HG03159 (cell line): Measurements from ENCODE around the gene PLA2G6.
"Not testable (repeated sequence)": the region's sequence is repeated elsewhere in the genome, so short reads cannot be mapped to it uniquely, and the experiment has no call there.

Experiments
- ATAC-seq: cut with Tn5 transposase; IDR thresholded peaks from one replicate; pipeline ENCODE4 v1.9.1; 2021; ENCODE audit warnings: mild to moderate bottlenecking, moderate library complexity; ENCODE audit not compliant: unreplicated experiment

The PLA2G6 gene

DNA sequence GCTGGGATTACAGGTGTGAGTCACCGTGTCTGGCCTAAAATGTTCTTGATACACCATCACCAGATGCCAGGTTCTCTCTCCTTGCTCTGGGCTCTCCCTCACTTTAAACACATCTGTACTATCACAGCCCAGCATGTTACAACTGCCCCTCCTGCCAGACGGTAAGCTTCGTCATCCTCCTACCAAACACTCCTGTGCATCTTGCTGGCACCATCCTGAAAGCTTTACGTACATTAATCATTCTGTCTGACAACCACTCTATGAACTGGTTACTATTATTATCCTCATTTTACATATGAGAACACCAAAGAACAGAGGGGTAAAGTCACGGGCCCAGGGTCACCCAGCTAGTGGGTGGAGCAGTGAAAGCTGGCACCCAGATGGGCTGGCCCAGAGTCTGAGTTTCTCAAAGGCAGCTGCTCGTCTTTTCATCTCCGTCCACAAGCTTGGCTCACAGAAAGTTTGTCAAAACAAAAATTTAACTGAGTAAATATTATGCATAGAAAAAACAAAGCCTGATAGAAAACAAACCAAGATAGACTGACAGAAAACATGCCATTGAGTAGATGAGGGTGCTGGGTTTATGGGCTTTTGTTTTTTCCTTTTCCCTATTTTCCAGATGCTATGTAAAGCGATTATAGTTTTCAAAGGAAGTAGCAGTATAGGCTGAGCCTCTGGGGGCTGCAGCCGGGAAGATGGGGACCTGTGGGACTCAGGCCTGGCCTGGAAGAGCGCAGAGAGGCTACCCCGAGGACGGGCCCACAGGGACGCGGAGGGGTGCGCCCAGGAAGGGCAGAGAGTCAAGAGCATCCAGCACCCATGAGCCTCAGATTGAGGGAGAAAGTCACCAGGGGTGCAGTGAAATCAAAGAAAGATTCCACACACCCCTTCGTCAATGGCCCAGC lies 9.5 kb downstream of the PLA2G6 start:
- no peak for ATAC-seq

DNA sequence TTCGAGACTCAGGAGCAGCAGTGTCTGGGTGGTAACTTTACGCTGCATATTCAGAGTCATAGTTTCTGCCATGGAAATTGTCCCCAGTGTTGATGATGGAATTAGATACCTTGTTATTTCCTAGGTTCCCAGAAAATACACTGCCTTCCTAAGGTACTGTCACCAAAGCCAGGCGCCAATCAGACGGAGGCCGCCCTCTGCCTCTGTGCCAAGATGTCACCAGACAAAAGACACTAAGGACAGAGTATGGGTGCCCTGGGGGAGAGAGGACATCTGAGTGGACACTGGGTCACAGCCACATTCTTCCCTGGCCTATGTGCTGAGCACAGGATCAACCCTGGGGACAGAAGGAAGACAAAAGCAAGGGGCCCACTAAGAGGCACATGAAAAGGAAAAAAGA lies 11.2 kb downstream of the PLA2G6 start:
- no peak for ATAC-seq

DNA sequence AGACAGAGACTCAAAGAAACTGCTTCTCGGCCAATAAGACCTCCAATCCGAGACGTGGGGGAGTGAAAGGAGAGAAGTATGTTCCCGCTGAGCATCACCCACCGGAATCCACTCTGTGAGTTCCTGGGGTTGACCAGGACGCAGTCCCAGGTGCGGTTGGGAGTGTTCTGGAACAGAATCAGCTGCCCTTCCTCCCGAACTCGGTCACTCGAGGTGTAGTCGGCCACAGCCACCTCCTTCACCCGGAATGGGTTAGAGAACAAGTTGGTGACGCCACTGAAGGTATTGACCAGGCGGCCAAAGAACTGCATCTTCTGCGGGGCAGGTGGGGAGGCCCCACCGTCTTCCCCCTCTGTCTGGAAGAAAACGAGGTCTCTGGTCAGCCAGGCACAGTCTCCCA lies 12.5 kb downstream of the PLA2G6 start:
- no peak for ATAC-seq

DNA sequence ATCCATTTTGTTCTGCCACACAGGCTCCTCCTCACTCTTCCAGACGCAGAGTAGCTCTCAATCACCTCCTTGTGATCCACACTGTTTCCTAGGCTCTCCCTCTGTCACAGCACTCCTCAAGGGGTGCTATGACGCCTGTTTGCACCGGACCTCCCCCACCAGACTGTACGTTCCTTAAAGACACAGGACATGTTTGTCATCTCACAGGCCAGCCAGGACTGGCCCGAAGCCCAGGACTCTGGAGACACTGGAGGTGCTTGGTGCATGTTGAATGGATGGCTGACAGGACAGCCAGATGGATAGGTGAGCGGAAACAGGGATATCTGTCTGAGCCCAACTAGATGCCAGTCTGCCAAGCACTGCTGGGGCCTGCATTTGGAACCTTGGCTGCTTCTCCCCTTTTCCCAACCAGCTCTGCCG lies 13.6 kb downstream of the PLA2G6 start:
- ATAC-seq, result no peak

DNA sequence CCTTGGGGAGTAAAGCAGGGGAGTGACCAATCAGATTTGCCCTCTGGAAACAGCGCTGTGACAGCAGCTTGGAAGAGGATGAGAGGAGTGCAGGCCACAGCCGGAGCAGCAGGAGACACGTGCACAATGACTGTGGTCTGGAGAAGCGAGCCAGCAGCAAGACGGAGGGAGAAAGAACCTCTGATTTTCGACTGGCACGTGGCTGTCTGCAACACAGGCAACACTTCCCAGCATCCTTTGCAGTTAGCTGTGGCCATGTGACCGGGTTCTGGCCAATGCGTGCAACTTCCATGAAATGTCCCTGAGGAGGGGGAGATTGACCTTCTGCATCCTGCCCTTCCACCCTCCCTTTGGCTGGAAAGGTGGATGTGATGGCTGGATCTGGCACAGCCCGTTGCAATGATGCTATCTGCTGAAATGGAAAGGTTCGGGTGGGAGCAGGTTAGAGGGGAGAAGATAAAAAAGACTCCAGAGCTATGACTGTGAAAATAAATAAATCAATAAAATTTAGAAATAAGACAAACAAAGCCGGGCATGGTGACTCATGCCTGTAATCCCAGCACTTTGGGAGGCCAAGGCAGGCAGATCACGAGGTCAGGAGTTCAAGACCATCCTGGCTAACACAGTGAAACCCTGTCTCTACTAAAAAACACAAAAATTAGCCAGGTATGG lies 15.6 kb downstream of the PLA2G6 start:
- no peak for ATAC-seq

DNA sequence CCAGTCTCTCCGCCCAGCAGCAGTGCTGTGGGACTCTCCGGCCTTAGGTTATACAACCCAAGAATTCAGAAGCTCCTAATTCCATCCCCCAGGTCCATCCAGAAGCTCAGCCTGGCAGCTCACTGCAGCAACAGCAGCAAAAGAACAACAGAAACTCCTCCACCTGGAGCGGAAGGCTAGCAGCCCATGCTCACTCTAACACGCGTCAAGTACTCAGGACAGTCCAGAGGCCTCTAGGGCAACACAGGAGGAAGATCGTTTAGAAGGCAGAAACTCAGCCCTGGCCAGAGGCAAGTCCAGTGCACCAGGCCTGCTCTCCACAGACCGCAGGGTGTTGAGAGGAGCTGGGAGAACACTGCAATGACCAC lies 17.1 kb downstream of the PLA2G6 start:
- ATAC-seq, result no peak

DNA sequence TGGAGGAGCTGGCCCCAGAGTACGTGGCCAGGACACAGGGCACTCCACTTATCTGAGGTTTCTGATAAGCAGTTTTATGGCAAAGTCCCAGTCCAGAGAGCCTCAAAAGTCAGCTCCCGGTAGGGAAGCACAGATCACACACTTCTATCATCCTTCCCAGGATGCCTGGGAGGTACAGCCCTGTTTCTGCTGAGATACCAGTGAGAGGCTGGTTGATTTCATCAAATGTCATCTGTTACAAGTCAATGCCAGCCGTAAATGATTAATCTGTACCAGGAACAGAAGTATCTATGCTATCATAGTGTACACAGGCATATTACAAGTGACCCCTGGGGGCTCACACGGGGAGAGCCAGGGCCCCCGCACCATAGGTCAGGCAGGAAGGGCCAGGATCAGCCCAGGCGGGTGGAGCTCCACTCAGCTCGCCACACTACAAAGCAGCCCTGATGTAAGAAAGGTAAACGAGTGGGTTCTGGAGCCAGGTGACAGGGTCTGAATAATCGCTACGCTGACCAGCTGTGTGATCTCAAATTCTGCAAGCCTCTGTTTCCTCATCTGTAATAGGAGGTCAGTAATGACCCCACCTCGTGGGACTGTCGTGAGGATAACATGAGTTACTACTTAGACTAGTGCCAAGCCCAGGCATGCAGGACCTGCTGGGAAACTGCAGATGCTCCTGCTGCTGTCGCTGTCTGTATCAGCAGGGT lies 17.6 kb downstream of the PLA2G6 start:
- ATAC-seq, result no peak

DNA sequence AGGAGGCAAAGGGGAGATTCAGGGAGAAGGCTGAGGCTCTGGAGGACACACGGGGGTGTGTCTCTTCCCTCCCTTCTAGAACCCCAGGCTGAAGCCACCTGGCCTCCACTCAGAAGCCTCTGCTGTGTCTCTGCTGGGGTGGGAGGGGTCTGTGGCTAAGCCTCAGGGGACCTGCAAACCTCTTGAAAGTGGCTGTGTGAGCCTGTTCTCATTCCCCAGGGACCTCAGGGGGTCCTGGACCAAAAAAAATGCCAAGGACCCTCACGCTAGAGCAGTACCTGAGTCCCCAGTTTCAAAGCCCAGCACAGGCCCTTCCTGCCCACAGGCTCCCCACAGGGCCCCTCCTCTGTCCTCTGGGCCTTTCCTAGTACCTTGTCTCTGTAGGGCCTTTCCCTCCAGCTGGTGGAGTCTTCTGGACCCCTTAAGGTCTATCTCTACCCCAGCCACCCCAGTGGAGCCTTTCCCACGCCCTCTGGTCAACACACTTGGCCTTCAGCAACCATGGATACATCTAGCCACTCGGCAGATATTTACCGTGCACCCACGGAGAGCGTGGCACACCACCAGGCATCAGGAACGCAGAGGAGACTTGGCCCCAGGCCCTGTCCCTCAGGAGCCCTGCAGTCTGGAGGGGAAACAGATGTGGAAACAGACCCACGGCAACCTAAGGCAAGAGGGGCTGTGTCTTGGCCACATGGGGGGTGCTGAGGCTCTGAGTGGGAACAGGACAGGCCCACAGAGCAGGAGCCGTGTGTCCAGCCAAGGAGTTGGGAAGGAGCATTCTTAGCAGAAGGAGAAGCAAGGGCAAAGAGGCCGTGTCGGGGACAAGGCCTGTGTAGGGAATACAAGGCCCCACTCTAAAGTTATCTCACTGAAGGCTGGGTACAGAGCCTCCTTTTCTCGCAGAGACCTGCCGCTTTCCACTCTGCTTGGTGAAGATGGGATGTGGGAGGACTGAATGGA lies 18.5 kb downstream of the PLA2G6 start:
- no peak for ATAC-seq

DNA sequence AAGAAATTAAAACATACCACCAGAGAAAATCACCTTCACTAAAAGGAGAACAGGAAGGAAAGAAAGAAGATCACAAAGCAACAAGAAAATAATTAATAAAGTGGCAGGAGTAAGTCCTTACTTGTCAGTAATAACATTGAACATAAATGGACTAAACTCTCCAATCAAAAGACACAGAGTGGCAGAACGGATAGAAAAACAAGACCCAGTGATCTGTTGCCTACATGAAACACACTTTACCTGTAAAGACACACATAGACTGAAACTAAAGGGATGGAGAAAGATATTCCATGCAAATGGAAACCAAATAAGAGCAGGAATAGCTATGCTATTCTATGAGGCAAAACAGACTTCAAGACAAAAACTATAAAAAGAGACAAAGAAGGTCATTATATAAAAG lies 25.9 kb downstream of the PLA2G6 start:
- no peak for ATAC-seq

DNA sequence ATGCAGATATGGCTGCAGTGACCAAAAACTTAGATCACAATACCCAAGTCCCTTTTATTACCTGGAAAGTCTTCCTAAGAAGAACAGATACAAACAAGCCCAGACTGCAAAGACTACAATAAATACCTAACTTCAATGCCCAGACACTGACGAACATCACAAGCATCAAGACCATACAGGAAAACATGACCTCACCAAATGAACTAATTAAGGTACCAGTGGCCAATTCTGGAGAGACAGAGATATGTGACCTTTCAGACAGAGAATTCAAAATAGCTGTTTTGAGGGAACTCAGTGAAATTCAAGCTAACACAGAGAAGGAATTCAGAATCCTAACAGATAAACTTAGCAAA lies 27.1 kb downstream of the PLA2G6 start:
- ATAC-seq, result not testable (repeated sequence)

DNA sequence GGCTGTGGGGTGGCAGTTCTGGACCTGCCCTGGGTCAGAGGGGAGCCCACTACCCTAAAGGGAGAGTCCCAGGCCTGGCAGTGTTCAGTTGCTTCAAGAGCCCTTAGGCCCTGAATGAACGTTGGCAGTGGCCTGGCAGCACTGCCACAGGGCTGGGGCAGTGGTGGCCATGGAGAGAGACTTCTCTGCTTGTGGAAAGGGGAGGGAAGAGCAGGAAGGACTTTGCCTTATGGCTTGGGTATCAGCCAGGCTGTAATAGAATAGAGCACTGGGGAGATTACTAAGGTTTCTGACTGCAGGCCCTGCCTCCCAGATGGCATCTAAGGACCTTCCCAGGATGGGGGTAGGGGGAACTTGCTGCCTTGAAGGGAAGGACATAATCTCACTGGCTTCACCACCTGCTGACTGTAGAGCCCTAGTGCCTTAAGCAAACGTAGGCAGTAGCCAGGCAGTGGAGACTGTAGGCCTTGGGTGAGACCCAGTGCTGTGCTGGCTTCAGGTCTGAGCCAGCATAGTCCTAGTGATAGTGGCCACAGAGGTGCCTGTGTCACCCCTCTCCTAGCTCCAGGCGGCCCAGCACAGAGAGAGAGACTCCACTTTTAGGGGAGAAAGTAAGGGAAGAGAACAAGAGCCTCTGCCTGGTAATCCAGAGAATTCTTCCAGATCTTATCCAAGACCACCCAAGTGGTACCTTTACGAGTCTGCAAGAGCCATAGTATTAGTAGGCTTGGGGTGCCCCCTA lies 27.6 kb downstream of the PLA2G6 start:
- ATAC-seq, result no peak

DNA sequence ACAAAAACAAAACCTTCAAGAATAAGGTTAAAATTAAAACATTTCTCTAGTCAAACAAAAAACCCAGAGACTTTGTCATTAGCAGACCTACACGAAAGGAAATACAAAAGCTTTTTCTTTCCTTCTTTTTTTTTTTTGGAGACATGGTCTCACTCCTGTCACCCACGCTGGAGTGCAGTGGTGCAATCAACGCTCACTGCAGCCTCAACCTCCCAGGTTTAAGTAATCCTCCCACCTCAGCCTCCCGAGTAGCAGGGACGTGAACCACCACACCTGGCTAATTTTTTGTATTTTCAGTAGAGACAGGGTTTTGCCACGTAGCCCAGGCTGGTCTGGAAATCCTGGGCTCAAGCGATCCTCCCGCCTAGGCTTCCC lies 30.5 kb downstream of the PLA2G6 start:
- ATAC-seq, result no peak

DNA sequence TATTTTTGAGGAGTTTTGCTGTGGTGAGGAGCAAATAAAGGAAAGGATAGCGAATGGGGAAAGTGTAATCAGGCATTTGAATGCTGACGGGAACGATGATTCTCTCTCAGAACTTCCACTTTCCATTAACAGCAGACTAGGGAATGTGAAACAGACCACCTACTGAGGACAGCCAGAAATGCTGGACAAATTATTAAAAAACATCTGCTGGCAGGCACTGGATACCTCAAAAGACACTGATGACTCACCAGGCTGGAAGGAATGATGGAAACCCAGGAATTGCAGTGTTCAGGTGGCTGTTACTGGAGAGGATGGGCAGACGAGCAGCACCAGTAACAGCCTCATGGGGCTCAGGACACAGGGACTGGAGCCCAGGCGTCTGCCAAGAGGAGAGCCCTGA lies 33.4 kb downstream of the PLA2G6 start:
- no peak for ATAC-seq

DNA sequence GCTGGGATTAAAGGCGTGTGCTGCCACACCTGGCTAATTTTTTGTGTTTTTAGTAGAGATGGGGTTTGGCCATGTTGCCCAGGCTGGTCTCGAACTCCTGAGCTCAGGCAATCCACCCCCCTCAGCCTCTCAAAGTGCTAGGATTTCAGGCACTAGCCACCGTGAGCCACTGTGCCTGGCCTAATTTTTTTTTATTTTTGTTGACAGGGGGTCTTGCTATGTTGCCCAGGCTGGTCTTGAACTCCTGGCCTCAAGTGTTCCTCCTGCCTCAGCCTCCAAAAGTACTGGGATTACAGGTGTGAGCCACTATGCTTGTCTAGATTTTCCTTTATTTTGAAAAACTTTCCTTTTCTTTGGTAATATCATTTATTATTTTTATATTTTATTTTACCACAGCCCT lies 35.5 kb downstream of the PLA2G6 start:
- ATAC-seq, result not testable (repeated sequence)

DNA sequence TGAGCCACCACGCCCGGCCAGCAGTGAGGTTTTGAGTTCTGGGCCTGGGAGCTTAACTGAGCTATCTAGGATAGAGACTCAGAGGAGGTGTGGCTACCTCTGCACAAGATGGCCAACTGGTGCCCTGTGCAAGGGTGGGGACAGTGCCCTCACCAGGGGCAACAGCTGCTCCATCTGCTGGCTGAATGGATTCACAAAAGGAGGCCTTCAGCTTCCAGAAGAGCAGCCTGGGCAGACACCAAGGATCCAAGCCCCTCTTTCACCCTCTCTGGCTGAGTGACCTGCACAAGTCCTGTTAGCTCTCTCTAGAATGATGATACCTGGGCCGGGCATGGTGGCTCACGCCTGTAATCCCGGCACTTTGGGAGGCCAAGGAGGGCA lies 37.6 kb downstream of the PLA2G6 start:
- no peak for ATAC-seq

DNA sequence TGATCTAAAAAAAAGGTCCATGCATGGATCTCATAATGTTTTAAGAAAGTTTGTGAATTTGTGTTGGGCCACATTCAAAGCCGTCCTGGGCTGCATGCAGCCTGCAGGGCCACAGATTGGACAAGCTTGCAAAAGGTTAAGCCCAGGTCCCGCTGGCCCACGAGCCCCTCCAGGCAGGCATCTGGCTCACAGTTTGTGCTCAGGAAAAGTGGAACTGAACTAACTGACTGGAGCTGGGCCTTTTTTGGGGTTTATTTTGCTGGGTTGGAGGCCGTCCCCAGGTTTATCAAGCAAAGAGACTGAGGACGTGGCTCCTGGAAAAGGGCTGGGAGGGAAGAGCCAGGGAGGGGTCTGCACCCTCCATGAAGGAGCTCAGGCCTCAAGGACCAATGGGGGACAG lies 39.0 kb downstream of the PLA2G6 start:
- no peak for ATAC-seq

DNA sequence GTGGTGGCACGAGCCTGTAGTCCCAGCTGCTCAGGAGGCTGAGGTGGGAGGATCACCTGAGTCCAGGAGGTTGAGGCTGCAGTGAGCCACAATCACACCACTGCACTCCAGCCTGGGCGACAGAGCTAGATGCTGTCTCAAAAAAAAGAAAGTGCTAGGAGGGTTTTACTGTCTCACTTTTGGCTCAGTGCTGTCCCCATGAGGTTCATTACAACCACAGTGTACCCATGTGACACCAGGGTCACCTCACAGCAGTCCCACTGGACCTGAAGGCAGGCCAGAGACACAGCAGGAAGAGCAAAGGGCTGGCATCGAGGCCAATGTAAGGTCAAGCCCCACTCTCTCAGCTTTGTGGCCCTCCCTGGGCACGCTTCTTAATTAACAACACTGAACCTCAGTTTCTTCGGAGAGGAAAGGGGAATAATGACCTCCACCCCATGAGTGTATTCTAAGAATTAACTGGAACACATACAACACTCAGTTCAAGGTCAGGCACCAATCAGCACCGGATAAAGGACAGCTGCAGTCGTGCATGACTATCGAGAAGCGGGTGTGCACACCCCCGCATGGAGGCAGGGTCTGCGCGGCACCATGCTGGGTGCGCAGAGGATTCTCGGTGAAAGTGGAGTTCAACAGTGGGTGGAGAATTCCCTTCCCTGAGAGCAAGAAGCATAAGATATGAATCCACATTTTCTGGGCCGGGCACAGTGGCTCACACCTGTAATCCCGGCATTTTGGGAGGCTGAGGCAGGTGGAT lies 40.2 kb downstream of the PLA2G6 start:
- no peak for ATAC-seq

DNA sequence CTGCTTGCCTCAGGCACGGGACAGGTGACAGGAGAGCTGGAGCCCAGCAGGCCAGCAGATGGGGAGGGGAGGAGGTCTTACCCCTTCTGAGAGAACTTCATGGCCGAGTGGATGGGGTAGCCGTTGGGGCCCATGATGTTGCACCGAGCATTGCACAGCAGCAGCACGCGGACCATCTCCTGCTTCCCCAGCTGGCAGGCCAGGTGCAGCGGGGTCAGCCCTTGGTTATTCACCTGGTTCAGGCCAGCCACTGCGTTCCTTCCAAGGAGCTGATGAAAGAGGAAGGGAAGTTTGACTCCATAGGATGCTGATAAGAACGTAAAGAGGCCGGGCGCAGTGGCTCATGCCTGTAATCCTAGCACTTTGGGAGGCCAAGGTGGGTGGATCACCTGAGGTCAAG lies 41.7 kb downstream of the PLA2G6 start:
- no peak for ATAC-seq

DNA sequence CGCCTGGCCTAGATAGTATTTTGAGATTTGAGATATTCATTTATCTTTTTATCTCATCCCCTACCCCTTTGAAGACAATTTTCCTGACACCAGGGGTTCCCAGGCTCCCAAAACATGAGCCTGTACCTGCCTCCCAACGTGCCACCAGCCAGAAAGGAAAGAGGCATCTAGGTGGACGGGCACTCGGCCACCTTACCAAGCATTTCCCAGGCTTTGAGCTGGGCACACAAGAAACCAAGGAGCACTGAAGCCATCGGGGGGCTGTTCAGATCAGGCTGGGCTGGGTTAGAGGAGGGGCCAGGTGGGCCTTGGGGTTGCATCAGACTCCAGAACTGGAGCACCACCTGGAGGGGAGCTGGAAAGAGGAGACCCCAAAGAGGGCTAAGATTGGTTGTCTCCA lies 42.7 kb downstream of the PLA2G6 start:
- no peak for ATAC-seq
